GM12892 (cell line): ENCODE results near the gene EEIG1.
A peak's percentile ranks its signal among the peaks of the same experiment; 100 is the strongest.

Experiments used
- DNase-seq: peaks from one replicate; pipeline ENCODE4 v3.0.0; 2011; ENCODE audit not compliant: insufficient read length
- FAIRE-seq: peaks from 2 replicates; lab custom pipeline; 2011; peaks lifted over from hg19 to GRCh38; lab: Jason Lieb, UNC
- POLR2A ChIP-seq: IDR thresholded peaks from 2 replicates; pipeline ENCODE4 v1.6.1; 2011; ENCODE audit warnings: low read depth, low read length, control low read depth
- POLR2AphosphoS5 ChIP-seq: IDR thresholded peaks from 2 replicates; pipeline ENCODE4 v1.6.1; 2011; ENCODE audit warnings: low read depth, low read length, control low read depth
- TAF1 ChIP-seq: IDR thresholded peaks from 2 replicates; pipeline ENCODE4 v1.6.1; 2011; ENCODE audit warnings: low read depth, mild to moderate bottlenecking, control low read depth, low read length, borderline replicate concordance

Gene EEIG1

GRCh38 chr9:127938298-127938690, 42.5 kb downstream of the EEIG1 start:
- TF ChIP-seq POLR2AphosphoS5 (no peak; the same call in 1 of the 2 replicates), POLR2A (no peak), TAF1 (no peak)
- DNase-seq (no peak), FAIRE-seq (no peak)

GRCh38 chr9:127937388-127938297, 43.1 kb downstream of the EEIG1 start, which contains the start of gene DPM2:
Gene DPM2 (minus strand): TSS chr9:127937854. CDS start chr9:127937820, 34 bp downstream.
- peak; percentile 95 for FAIRE-seq
- TF ChIP-seq POLR2A = peak; percentile 73
- no peak for TF ChIP-seq TAF1
- peak; percentile 70 for TF ChIP-seq POLR2AphosphoS5

GRCh38 chr9:127937056-127937387, 43.8 kb downstream of the EEIG1 start:
- TF ChIP-seq TAF1 (no peak), POLR2AphosphoS5 (no peak), POLR2A (no peak)
- DNase-seq = no peak
- FAIRE-seq = no peak

More at GRCh38 chr9:127937388-127938297, 43.1 kb downstream of the EEIG1 start, which contains the start of gene DPM2:
- DNase-seq = peak; percentile 98

- DNase-seq (no peak), FAIRE-seq (no peak)
- TF ChIP-seq TAF1 (no peak), POLR2AphosphoS5 (no peak), POLR2A (no peak)
Measured at GRCh38 chr9:127936347-127936852, 44.4 kb downstream of the EEIG1 start.

GRCh38 chr9:127935765-127936221, 45.0 kb downstream of the EEIG1 start:
- FAIRE-seq = no peak
- DNase-seq = no peak
- TF ChIP-seq POLR2AphosphoS5 (no peak), POLR2A (no peak), TAF1 (no peak)

- TF ChIP-seq POLR2A (no peak), TAF1 (no peak), POLR2AphosphoS5 (no peak)
- no peak for FAIRE-seq
- no peak for DNase-seq
Measured at GRCh38 chr9:127934986-127935385, 45.8 kb downstream of the EEIG1 start.

- TF ChIP-seq POLR2A (no peak), TAF1 (no peak), POLR2AphosphoS5 (no peak)
- DNase-seq = no peak
- no peak for FAIRE-seq
Measured at GRCh38 chr9:127934248-127934647, 46.5 kb downstream of the EEIG1 start.

- FAIRE-seq = peak; percentile 40
- DNase-seq = no peak
- TF ChIP-seq TAF1 (no peak), POLR2AphosphoS5 (no peak; the same call in 1 of the 2 replicates)
Measured at GRCh38 chr9:127931092-127931881, 49.5 kb downstream of the EEIG1 start.
